ENCODE data around the gene JADE2. TPM values are rescaled to one million over a fixed set of nuclear protein-coding genes. Genes with fewer than 3 reads are reported as not detected.
"Not testable (repeated sequence)": the region's sequence is repeated elsewhere in the genome, so short reads cannot be mapped to it uniquely, and the experiment has no call there.

Gene JADE2
- total and polyA plus RNA-seq, 5 donors = 18.6 to 51.6 (median 46.9) TPM

DNA sequence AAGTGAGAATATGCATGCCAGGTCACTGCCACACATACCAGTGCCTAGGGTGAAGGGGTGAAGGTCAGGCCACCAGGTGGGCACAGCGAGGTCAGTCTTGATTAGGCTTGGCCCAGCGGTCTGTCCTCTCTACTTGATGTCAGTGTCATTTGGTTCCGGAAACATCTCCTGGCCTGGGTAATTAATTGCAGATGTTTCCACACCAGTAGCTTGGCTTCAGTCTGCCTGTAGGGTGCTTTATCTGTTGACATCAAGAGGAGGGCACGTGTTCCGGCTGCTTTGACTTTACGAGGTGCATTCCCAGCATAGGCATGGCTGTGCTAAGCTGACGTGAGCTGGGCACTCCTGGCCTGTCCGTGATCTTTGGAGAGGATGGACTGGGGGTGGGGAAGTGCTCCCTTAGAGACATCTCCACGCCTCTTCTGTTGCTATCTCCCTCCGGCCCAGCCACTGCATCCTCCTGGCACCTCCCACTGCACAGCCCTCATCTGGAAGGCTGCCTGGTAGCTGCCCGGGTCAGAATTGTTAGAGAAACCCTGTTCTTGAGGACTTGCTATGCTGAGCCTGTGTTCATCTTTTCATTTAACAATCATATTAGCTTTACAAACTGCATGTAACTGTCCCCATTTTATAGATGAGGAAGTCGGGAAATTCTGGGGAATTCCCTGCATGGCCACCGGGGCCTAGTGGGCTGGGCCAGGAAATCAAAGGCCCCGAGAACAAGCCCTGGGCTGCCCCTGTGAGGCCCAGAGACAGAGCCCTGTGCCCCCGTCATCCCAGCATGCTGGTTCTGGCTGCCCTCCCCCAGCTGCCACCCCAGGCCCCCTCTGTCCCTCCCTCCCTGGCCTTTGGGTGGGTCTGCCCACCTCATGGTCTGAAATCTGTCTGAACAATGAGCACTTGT is 29.1 kb downstream of the JADE2 start:
- ATAC-seq = peak; percentile 84 to 86
- Histone ChIP-seq H3K4me1 (ENCODE audit: control insufficient read depth, insufficient read depth, low read length) (peaks cover 35% of the 10 kb centered on the region), H3K4me3 (ENCODE audit: low read length) (no peak overlapping the region), H3K27me3 (ENCODE audit: control insufficient read depth, insufficient read depth) (no peaks in the 10 kb centered on the region), H3K9me3 (ENCODE audit: control insufficient read depth, low read length) (no peaks in the 10 kb centered on the region), H3K27ac (ENCODE audit: low read length) (peak overlapping the region; percentile 98)
- WGBS = 17% methylated on average over 15 of the region's 15 CpGs
- intact Hi-C loops (cut with DNase I) = no loop called here
- peak; percentile 78 to 88 (median 86) for DNase-seq

DNA sequence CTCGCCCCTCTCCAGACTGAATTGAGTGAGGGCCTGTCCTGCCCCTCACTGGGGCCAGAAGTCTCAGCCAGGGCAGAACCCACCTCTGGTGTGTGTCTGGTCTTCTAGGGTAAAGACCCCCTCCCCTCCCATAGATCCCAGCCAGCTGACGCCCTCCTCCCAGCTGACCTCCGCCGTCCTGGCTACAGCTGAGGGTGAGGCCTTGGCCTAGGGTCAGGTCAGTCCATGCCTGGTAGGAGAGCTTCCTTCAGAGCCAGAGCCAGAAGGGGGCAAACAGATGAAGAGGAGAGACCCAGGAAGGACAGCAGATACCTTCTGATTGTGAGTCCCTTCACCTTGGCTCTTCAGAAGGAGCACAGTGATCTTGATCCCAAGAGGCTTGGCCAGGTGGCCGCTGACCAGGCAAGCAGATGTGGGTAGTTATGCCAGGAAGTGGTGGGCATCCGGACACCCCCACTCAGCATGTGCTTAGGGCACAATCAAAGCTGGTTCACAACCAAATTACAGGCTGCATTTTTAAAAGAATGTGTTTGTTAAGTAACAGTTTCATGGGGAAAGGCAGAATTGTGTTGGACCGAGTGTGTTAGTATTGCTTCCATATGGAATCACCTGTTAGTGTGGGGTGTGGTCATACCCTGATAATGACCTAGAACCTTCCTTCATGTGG is 29.9 kb downstream of the JADE2 start:
- no peaks in the 10 kb centered on the region for H3K27me3 ChIP-seq (ENCODE audit: control insufficient read depth, insufficient read depth)
- peaks cover 32% of the 10 kb centered on the region for H3K4me1 ChIP-seq (ENCODE audit: control insufficient read depth, insufficient read depth, low read length)
- 71% methylated on average over 7 of the region's 7 CpGs for WGBS
- ATAC-seq (peak in 1 of 2 donors; percentile 1), DNase-seq (peak in 1 of 3 donors; percentile 44)
- H3K4me3 ChIP-seq (ENCODE audit: low read length) = no peak overlapping the region
- H3K27ac ChIP-seq (ENCODE audit: low read length) = peak overlapping the region; percentile 98
- intact Hi-C loops (cut with DNase I) = no loop called here
- no peaks in the 10 kb centered on the region for H3K9me3 ChIP-seq (ENCODE audit: control insufficient read depth, low read length)

DNA sequence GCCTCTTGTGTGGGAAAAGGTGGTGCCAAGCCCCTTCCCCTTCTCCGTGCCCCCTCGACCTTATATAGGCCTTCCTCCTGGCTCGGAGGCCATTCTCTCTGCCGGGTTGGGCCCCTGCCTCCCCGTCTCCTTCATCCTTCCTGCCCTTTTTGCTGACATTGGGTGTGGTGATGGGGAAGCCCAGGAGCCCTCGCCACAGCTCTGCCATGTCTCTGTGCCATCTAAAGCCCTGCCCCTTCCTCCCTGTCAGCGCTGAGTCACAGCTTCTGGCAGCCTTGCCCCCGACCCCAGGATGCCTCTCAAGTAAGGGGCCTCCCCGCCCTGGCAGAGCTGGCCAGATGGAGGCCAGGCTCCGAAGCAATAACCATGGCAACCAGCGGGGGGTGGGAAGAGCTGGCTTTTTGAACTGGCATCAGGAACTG is 30.4 kb downstream of the JADE2 start:
- H3K4me3 ChIP-seq (ENCODE audit: low read length) = no peak overlapping the region
- WGBS = 40% methylated on average over 11 of the region's 11 CpGs
- H3K4me1 ChIP-seq (ENCODE audit: control insufficient read depth, insufficient read depth, low read length) = peaks cover 27% of the 10 kb centered on the region
- no peaks in the 10 kb centered on the region for H3K27me3 ChIP-seq (ENCODE audit: control insufficient read depth, insufficient read depth)
- H3K9me3 ChIP-seq (ENCODE audit: control insufficient read depth, low read length) = no peaks in the 10 kb centered on the region
- peak; percentile 77 to 87 (median 85) for DNase-seq
- H3K27ac ChIP-seq (ENCODE audit: low read length) = no peak overlapping the region
- intact Hi-C loops (cut with DNase I) = no loop called here
- ATAC-seq = peak; percentile 7 to 28

DNA sequence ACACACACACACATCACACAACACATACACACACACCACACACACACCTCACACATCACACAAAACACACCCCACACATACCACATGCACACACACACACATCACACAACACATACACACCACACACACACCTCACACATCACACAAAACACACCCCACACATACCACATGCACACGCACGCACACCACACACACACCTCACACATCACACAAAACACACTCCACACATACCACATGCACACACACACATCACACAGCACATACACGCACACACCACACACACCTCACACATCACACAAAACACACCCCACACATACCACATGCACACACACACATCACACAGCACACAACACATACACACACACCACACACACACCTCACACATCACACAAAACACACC is 31.1 kb downstream of the JADE2 start:
- ATAC-seq; H3K27me3 ChIP-seq (ENCODE audit: control insufficient read depth, insufficient read depth); intact Hi-C loops (cut with DNase I); H3K4me3 ChIP-seq (ENCODE audit: low read length); H3K9me3 ChIP-seq (ENCODE audit: control insufficient read depth, low read length); H3K27ac ChIP-seq (ENCODE audit: low read length): not testable (repeated sequence)
- 95% methylated on average over 3 of the region's 3 CpGs for WGBS
- peak in 1 of 3 donors; percentile 3 for DNase-seq
- H3K4me1 ChIP-seq (ENCODE audit: control insufficient read depth, insufficient read depth, low read length) = peaks cover 27% of the 10 kb centered on the region

DNA sequence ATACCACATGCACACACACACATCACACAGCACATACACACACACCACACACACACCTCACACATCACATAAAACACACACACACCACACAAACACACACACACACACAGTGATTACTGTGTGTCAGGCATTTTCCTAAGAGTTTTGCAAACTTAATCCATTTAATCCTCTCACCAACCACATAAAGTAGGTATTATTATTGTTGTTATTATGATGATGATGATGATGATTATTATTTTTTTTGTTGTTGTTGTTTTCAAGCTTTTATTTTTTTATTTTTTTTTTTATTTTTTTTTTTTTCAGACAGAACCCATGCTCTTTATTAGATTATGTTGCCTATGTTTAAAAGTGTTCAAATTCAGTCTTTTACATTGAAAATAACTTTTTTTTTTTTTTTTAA is 31.5 kb downstream of the JADE2 start:
- DNase-seq = no peak
- no peaks in the 10 kb centered on the region for H3K27me3 ChIP-seq (ENCODE audit: control insufficient read depth, insufficient read depth)
- H3K4me3 ChIP-seq (ENCODE audit: low read length) = no peak overlapping the region
- intact Hi-C loops (cut with DNase I) = no loop called here
- H3K9me3 ChIP-seq (ENCODE audit: control insufficient read depth, low read length) = no peaks in the 10 kb centered on the region
- peaks cover 26% of the 10 kb centered on the region for H3K4me1 ChIP-seq (ENCODE audit: control insufficient read depth, insufficient read depth, low read length)
- no peak overlapping the region for H3K27ac ChIP-seq (ENCODE audit: low read length)
- ATAC-seq = no peak

DNA sequence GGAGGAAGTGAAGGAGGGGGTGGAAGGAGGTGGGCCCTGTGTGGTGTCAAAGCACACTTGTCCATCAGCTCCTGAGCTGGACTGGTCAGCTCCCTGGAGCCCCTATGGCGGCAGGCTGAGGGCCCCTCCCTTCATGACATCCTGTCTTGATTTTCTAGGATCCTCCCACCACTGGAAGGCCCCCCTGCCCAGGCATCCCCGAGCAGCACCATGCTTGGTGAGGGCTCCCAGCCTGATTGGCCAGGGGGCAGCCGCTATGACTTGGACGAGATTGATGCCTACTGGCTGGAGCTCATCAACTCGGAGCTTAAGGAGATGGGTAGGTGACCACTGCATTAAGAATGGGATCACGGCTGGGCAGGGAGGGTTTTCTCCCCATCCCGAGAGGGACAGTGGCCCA is 34.2 kb downstream of the JADE2 start:
- no peak overlapping the region for H3K4me3 ChIP-seq (ENCODE audit: low read length)
- no peaks in the 10 kb centered on the region for H3K9me3 ChIP-seq (ENCODE audit: control insufficient read depth, low read length)
- intact Hi-C loops (cut with DNase I) = no loop called here
- H3K4me1 ChIP-seq (ENCODE audit: control insufficient read depth, insufficient read depth, low read length) = peaks cover 14% of the 10 kb centered on the region
- ATAC-seq (no peak), DNase-seq (peak in 1 of 3 donors; percentile 50)
- H3K27ac ChIP-seq (ENCODE audit: low read length) = no peak overlapping the region
- 83% methylated on average over 7 of the region's 7 CpGs for WGBS
- no peaks in the 10 kb centered on the region for H3K27me3 ChIP-seq (ENCODE audit: control insufficient read depth, insufficient read depth)

DNA sequence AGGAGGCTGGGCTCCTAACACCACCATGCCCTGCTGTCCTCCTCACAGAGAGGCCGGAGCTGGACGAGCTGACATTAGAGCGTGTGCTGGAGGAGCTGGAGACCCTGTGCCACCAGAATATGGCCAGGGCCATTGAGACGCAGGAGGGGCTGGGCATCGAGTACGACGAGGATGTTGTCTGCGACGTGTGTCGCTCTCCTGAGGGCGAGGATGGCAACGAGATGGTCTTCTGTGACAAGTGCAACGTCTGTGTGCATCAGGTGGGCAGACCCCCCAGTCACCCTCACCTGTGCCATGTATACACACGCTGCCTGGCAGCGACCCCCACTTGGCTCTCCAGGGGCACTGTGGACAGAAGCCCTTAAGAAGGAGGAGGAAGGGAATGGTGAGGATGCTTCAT is 35.2 kb downstream of the JADE2 start:
- no peaks in the 10 kb centered on the region for H3K27me3 ChIP-seq (ENCODE audit: control insufficient read depth, insufficient read depth)
- ATAC-seq (no peak), DNase-seq (peak in 1 of 3 donors; percentile 31)
- H3K4me1 ChIP-seq (ENCODE audit: control insufficient read depth, insufficient read depth, low read length) = peaks cover 7% of the 10 kb centered on the region
- intact Hi-C loops (cut with DNase I) = no loop called here
- no peak overlapping the region for H3K27ac ChIP-seq (ENCODE audit: low read length)
- WGBS = 92% methylated on average over 15 of the region's 15 CpGs
- H3K4me3 ChIP-seq (ENCODE audit: low read length) = no peak overlapping the region
- no peaks in the 10 kb centered on the region for H3K9me3 ChIP-seq (ENCODE audit: control insufficient read depth, low read length)

DNA sequence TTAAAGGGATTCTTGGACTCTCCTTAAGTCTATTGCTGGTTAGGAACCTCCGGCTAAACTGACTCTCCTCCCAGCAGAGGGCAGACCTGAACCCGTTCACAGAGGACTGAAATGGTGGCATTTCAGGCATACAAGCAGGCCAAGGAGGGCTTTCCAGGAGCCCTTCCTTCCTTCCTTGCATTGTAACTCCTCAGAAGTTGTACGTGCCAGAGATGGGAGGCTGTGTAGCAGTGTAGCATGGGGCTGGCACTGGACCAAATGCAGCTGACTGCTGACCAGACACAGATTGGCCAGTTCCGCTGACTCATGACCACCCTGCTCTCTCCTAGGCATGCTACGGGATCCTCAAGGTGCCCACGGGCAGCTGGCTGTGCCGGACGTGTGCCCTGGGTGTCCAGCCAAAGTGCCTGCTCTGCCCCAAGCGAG is 36.4 kb downstream of the JADE2 start:
- H3K27ac ChIP-seq (ENCODE audit: low read length) = peak overlapping the region; percentile 37
- DNase-seq = peak; percentile 80 to 89 (median 81)
- no peak overlapping the region for H3K4me3 ChIP-seq (ENCODE audit: low read length)
- H3K27me3 ChIP-seq (ENCODE audit: control insufficient read depth, insufficient read depth) = no peaks in the 10 kb centered on the region
- intact Hi-C loops (cut with DNase I) = no loop called here
- H3K4me1 ChIP-seq (ENCODE audit: control insufficient read depth, insufficient read depth, low read length) = peaks cover 4% of the 10 kb centered on the region
- no peaks in the 10 kb centered on the region for H3K9me3 ChIP-seq (ENCODE audit: control insufficient read depth, low read length)
- ATAC-seq = peak; percentile 71 to 91
- 48% methylated on average over 9 of the region's 9 CpGs for WGBS

DNA sequence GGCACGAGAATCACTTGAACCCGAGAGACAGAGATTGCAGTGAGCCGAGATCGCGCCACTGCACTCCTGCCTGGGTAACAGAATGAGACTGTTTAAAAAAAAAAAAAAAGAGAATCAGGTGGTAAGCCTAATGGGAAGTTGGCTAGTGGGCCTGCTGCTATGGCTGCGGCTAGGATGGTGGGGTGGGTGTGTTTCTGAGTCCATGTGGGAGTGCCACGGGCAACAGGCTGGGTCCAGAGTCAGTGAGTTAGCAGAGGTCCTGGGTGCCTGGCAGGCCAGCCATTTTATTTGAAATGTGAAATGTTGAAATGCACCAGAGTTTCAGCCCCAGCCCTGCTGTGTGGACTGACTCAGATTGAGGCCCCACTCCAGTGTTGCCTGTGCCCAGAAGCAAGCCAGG is 37.8 kb downstream of the JADE2 start:
- WGBS = 98% methylated on average over 7 of the region's 7 CpGs
- DNase-seq (peak in 1 of 3 donors; percentile 25), ATAC-seq (no peak)
- intact Hi-C loops (cut with DNase I) = no loop called here
- peaks cover 9% of the 10 kb centered on the region for H3K4me1 ChIP-seq (ENCODE audit: control insufficient read depth, insufficient read depth, low read length)
- H3K4me3 ChIP-seq (ENCODE audit: low read length) = no peak overlapping the region
- H3K9me3 ChIP-seq (ENCODE audit: control insufficient read depth, low read length) = no peaks in the 10 kb centered on the region
- no peaks in the 10 kb centered on the region for H3K27me3 ChIP-seq (ENCODE audit: control insufficient read depth, insufficient read depth)
- H3K27ac ChIP-seq (ENCODE audit: low read length) = no peak overlapping the region

DNA sequence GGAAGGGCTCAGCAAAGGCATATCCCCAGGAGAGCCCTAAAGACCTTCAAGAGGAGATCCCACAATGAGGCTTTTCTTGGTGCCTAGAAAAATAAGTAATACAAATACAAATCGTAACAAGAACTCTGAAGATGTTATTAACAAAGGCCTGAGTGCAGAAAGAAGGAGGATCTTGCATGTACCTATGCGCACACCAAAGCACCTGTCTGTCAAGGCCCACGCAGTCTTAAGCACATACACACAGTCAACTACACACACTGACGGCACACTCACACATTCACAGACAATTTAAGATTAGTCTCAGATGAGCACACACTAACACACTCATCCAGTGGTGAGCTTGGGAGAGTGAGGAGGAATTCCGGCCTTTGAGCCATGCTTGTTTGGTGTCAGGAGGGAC is 38.5 kb downstream of the JADE2 start:
- intact Hi-C loops (cut with DNase I) = no loop called here
- Histone ChIP-seq H3K9me3 (ENCODE audit: control insufficient read depth, low read length) (no peaks in the 10 kb centered on the region), H3K4me3 (ENCODE audit: low read length) (no peak overlapping the region), H3K27ac (ENCODE audit: low read length) (no peak overlapping the region), H3K27me3 (ENCODE audit: control insufficient read depth, insufficient read depth) (no peaks in the 10 kb centered on the region), H3K4me1 (ENCODE audit: control insufficient read depth, insufficient read depth, low read length) (peaks cover 16% of the 10 kb centered on the region)
- no peak for DNase-seq
- ATAC-seq = no peak
- WGBS = 78% methylated on average over 5 of the region's 5 CpGs

DNA sequence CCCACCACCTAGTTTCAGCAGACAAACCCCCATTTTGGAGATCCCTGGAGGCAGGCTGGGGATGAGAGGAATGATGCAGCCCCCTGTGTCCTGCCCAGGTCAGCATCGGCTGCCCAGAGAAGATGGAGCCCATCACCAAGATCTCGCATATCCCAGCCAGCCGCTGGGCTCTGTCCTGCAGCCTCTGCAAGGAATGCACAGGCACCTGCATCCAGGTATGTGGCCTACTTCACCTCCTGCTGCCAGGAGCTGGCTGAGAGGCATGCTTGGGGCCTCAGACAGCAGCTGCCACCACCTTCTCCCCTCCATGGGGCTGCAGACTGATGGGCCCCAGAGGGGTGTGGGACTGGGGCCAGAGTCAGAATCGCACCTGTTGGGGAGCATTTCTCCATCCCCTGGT is 38.9 kb downstream of the JADE2 start:
- no peak for ATAC-seq
- Histone ChIP-seq H3K27me3 (ENCODE audit: control insufficient read depth, insufficient read depth) (no peaks in the 10 kb centered on the region), H3K4me3 (ENCODE audit: low read length) (no peak overlapping the region), H3K4me1 (ENCODE audit: control insufficient read depth, insufficient read depth, low read length) (peaks cover 18% of the 10 kb centered on the region), H3K27ac (ENCODE audit: low read length) (no peak overlapping the region), H3K9me3 (ENCODE audit: control insufficient read depth, low read length) (no peaks in the 10 kb centered on the region)
- WGBS = 96% methylated on average over 4 of the region's 4 CpGs
- peak in 1 of 3 donors; percentile 11 for DNase-seq
- intact Hi-C loops (cut with DNase I) = no loop called here

Data from right cardiac atrium (tissue), 5 donors.